HEK293 (cell line): ENCODE measurements around the gene SLC6A13.

Experiments
- CTCF ChIA-PET: fragments of 350-600 bp; formaldehyde crosslinking; extraction: SDS; loops from one replicate; lab custom pipeline; 2021; ENCODE audit warnings: antibody characterized with exemption; lab: Yijun Ruan, JAX
- POLR2A ChIA-PET: fragments of 300-600 bp; formaldehyde crosslinking; extraction: SDS; loops from one replicate; lab custom pipeline; 2020; ENCODE audit warnings: antibody characterized with exemption, inconsistent platforms; lab: Yijun Ruan, JAX
- H3K27ac ChIP-seq: fragments of 200-500 bp; sonication (Bioruptor generic); 2 replicates; pipeline ENCODE4 v1.5.1; 2014; ENCODE audit warnings: low read depth, low read length, control low read depth, inconsistent platforms; ENCODE audit errors: extremely low read depth
- H3K36me3 ChIP-seq, 2 experiments: fragments of 200-500 bp in 1 of 2; sonication (Bioruptor generic) in 1 of 2; 1 replicate in 1 of 2; 2 replicates in 1 of 2; pipeline ENCODE4 v1.5.1; 2014 to 2017; ENCODE audit warnings: inconsistent platforms in 2 of 2, low read length in 2 of 2; ENCODE audit not compliant: control insufficient read depth in 2 of 2, insufficient read depth in 1 of 2
- H3K4me1 ChIP-seq: fragments of 200-500 bp; sonication (Bioruptor generic); 2 replicates; pipeline ENCODE4 v1.5.1; 2014; ENCODE audit warnings: mild to moderate bottlenecking, low read length, inconsistent platforms; ENCODE audit not compliant: control insufficient read depth, insufficient read depth
- H3K4me3 ChIP-seq: 2 replicates; pipeline ENCODE4 v1.5.1; 2011; ENCODE audit warnings: low read depth, mild to moderate bottlenecking, control low read depth, low read length, moderate library complexity
- H3K9me3 ChIP-seq: fragments of 200-500 bp; sonication (Bioruptor generic); 2 replicates; pipeline ENCODE4 v1.5.1; 2014; ENCODE audit warnings: low read depth, low read length, inconsistent platforms; ENCODE audit not compliant: control insufficient read depth, insufficient read depth
- EGR2 ChIP-seq: fragments of 450-650 bp; formaldehyde crosslinking; IDR thresholded peaks from 2 replicates; pipeline ENCODE4 v1.5.1; 2016; ENCODE audit warnings: low read depth, missing biosample characterization, missing genetic modification characterization
- KLF16 ChIP-seq: fragments of 450-650 bp; formaldehyde crosslinking; IDR thresholded peaks from 2 replicates; pipeline ENCODE4 v1.5.1; 2017; ENCODE audit warnings: missing biosample characterization, missing genetic modification characterization
- MZF1 ChIP-seq: fragments of 450-650 bp; formaldehyde crosslinking; IDR thresholded peaks from 2 replicates; pipeline ENCODE4 v1.5.1; 2017; ENCODE audit warnings: missing biosample characterization, missing genetic modification characterization, borderline replicate concordance
- PATZ1 ChIP-seq: fragments of 450-650 bp; formaldehyde crosslinking; IDR thresholded peaks from 2 replicates; pipeline ENCODE4 v1.5.1; 2016; ENCODE audit warnings: missing biosample characterization, missing genetic modification characterization
- ZBTB49 ChIP-seq: fragments of 450-650 bp; formaldehyde crosslinking; IDR thresholded peaks from 2 replicates; pipeline ENCODE4 v1.5.1; 2016; ENCODE audit warnings: missing biosample characterization, missing genetic modification characterization, low read depth
- ZFHX2 ChIP-seq: fragments of 450-650 bp; formaldehyde crosslinking; conservative IDR thresholded peaks from 2 replicates; pipeline ENCODE4 v1.5.1; 2016; ENCODE audit warnings: missing biosample characterization, missing genetic modification characterization
- ZNF19 ChIP-seq: fragments of 450-650 bp; formaldehyde crosslinking; IDR thresholded peaks from 2 replicates; pipeline ENCODE4; 2016; ENCODE audit warnings: missing biosample characterization, missing genetic modification characterization, low read depth
- ZNF266 ChIP-seq: fragments of 450-650 bp; formaldehyde crosslinking; IDR thresholded peaks from 2 replicates; pipeline ENCODE4 v1.5.1; 2016; ENCODE audit warnings: missing biosample characterization, missing genetic modification characterization, low read depth
- ZNF513 ChIP-seq: fragments of 450-650 bp; IDR thresholded peaks from 2 replicates; pipeline ENCODE4 v1.5.1; 2018; ENCODE audit warnings: missing biosample characterization, missing genetic modification characterization
- ZNF624 ChIP-seq: fragments of 450-650 bp; formaldehyde crosslinking; IDR thresholded peaks from 2 replicates; pipeline ENCODE4 v1.5.1; 2017; ENCODE audit warnings: missing biosample characterization, missing genetic modification characterization
- ZNF629 ChIP-seq: fragments of 450-650 bp; formaldehyde crosslinking; IDR thresholded peaks from 2 replicates; pipeline ENCODE4 v1.5.1; 2017; ENCODE audit warnings: missing biosample characterization, missing genetic modification characterization
- ZSCAN18 ChIP-seq: fragments of 450-650 bp; formaldehyde crosslinking; IDR thresholded peaks from 2 replicates; pipeline ENCODE4 v1.5.1; 2016; ENCODE audit warnings: missing biosample characterization, missing genetic modification characterization
- TF ChIP-seq, protein P1 (sequence below): fragments of 450-650 bp; formaldehyde crosslinking; IDR thresholded peaks from 2 replicates; pipeline ENCODE4 v1.5.1; 2016; ENCODE audit warnings: missing biosample characterization, missing genetic modification characterization, borderline replicate concordance

The SLC6A13 gene

GRCh38 chr12:257521-258321 lies 4.9 kb downstream of the SLC6A13 start (continued):
- TF ChIP-seq ZNF513 = no peak

DNA sequence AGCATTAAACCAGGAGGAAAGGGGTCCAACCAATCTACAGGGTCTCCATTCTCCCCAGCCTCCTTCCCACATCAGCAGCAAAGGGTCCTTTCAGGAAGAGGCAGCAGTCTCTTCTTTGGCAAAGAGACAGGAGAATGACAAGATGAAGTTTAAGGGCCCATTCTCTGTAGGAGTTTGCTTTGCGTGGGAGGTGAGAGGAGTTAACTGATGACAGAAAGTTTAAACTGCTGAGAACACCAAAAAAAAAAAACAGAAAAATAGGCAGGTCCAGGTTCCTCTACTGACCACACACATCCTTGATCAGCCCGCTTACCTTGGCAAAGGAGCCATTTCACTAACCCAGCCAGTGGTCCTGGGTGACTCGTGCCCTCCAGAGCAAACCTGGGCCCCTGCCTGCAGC lies 5.7 kb downstream of the SLC6A13 start:
- no peaks in the 10 kb centered on the region for H3K4me1 ChIP-seq
- H3K9me3 ChIP-seq = no peaks in the 10 kb centered on the region
- H3K27ac ChIP-seq = no peak overlapping the region
- H3K36me3 ChIP-seq = no peaks in the 10 kb centered on the region
- CTCF ChIA-PET = no interaction called here
- no peak overlapping the region for H3K4me3 ChIP-seq
- TF ChIP-seq ZFHX2 (peak; percentile 30), EGR2 (tag by site-specific recombination) (peak; percentile 68; the same call in 1 of the 2 replicates), ZBTB49 (tag by site-specific recombination) (no peak), ZNF624 (no peak), MZF1 (tag by site-specific recombination) (no peak)
- POLR2A ChIA-PET = no interaction called here

GRCh38 chr12:256225-256624 lies 6.4 kb downstream of the SLC6A13 start:
- no peaks in the 10 kb centered on the region for H3K36me3 ChIP-seq
- no peak overlapping the region for H3K27ac ChIP-seq
- ChIA-PET CTCF (no interaction called here), POLR2A (no interaction called here)
- H3K4me3 ChIP-seq = no peak overlapping the region
- TF ChIP-seq EGR2 (tag by site-specific recombination) (peak; percentile 53; the same call in 1 of the 2 replicates), ZNF629 (tag by site-specific recombination) (no peak)
- TF ChIP-seq, all 188 proteins: peak for 1
- H3K9me3 ChIP-seq = no peaks in the 10 kb centered on the region
- H3K4me1 ChIP-seq = no peaks in the 10 kb centered on the region

GRCh38 chr12:254912-255311 lies 7.7 kb downstream of the SLC6A13 start:
- no peaks in the 10 kb centered on the region for H3K36me3 ChIP-seq
- H3K9me3 ChIP-seq = no peaks in the 10 kb centered on the region
- H3K27ac ChIP-seq = no peak overlapping the region
- H3K4me1 ChIP-seq = no peaks in the 10 kb centered on the region
- H3K4me3 ChIP-seq = no peak overlapping the region
- POLR2A ChIA-PET = no interaction called here
- CTCF ChIA-PET = interaction anchor here (0.7 kb wide), 2 partner anchors 8 to 35 kb away, joined by 3 read pairs; partner anchors contain the start of gene SLC6A13
- TF ChIP-seq, protein P1, sequence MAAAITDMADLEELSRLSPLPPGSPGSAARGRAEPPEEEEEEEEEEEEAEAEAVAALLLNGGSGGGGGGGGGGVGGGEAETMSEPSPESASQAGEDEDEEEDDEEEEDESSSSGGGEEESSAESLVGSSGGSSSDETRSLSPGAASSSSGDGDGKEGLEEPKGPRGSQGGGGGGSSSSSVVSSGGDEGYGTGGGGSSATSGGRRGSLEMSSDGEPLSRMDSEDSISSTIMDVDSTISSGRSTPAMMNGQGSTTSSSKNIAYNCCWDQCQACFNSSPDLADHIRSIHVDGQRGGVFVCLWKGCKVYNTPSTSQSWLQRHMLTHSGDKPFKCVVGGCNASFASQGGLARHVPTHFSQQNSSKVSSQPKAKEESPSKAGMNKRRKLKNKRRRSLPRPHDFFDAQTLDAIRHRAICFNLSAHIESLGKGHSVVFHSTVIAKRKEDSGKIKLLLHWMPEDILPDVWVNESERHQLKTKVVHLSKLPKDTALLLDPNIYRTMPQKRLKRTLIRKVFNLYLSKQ (tag by site-specific recombination) = no peak
- no peak for TF ChIP-seq PATZ1
- no peak for TF ChIP-seq ZNF19 (tag by site-specific recombination)
- no peak for TF ChIP-seq ZNF266
- no peak for TF ChIP-seq KLF16 (tag by site-specific recombination)
- TF ChIP-seq ZSCAN18 = no peak
